ENCODE data around the gene CDH4.

Gene CDH4

DNA sequence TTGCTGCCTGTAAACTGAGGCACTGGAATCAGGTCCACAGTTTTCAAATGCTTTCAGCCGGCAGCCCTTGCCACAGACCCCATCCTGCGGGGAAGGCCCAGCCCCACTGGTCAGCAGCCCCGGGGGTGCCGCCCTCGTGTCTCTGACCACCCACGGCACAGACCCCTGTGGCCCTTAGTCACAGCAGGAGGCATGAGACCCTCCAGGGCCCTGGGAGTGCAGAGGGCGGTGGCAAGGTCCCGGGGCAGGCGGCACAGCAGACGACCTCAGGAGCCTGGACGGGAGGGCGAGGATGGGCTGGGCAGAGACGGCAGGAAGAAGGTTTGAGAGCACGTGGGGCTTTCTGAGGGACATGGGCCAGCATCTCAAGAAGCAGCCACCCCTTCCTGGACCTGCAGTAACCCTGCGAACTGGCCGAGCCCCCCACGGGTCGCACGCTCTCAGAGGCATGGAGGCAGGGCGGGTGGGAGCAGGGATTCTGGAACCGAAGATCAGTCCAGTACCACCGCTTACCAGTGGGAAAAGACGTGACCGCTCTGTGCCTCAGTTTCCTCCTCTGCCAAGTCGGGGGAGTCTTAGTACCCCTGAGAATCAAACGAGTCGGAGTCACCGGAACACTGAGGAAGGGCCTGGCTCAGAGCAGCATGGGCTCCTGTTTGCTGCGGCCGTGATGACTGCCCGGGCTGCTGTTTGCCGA is 672.9 kb downstream of the CDH4 start:
- H3K27ac ChIP-seq (ENCODE audit: extremely low read depth, low read depth, low read length) = no peak overlapping the region
- no peaks in the 10 kb centered on the region for H3K4me1 ChIP-seq (ENCODE audit: control insufficient read depth, insufficient read depth, low read length)
- H3K9me3 ChIP-seq (ENCODE audit: control insufficient read depth, insufficient read depth, low read depth, low read length) = no peaks in the 10 kb centered on the region
- TF ChIP-seq ZNF354C (tag by site-specific recombination; IDR thresholded peaks at IDR 0.05; ENCODE audit: borderline replicate concordance, low read depth) = no peak
- TF ChIP-seq ZNF791 (tag by site-specific recombination; IDR thresholded peaks at IDR 0.05) = no peak
- TF ChIP-seq, protein P1, sequence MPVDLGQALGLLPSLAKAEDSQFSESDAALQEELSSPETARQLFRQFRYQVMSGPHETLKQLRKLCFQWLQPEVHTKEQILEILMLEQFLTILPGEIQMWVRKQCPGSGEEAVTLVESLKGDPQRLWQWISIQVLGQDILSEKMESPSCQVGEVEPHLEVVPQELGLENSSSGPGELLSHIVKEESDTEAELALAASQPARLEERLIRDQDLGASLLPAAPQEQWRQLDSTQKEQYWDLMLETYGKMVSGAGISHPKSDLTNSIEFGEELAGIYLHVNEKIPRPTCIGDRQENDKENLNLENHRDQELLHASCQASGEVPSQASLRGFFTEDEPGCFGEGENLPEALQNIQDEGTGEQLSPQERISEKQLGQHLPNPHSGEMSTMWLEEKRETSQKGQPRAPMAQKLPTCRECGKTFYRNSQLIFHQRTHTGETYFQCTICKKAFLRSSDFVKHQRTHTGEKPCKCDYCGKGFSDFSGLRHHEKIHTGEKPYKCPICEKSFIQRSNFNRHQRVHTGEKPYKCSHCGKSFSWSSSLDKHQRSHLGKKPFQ (tag by site-specific recombination; IDR thresholded peaks at IDR 0.05) = no peak
- POLR2A ChIA-PET = no interaction called here
- H3K4me3 ChIP-seq (ENCODE audit: low read depth, low read length) = no peak overlapping the region
- H3K36me3 ChIP-seq (ENCODE audit: control insufficient read depth in 2 of 2, insufficient read depth in 1 of 2, low read length in 2 of 2) = no peaks in the 10 kb centered on the region
- CTCF ChIA-PET = no interaction called here

DNA sequence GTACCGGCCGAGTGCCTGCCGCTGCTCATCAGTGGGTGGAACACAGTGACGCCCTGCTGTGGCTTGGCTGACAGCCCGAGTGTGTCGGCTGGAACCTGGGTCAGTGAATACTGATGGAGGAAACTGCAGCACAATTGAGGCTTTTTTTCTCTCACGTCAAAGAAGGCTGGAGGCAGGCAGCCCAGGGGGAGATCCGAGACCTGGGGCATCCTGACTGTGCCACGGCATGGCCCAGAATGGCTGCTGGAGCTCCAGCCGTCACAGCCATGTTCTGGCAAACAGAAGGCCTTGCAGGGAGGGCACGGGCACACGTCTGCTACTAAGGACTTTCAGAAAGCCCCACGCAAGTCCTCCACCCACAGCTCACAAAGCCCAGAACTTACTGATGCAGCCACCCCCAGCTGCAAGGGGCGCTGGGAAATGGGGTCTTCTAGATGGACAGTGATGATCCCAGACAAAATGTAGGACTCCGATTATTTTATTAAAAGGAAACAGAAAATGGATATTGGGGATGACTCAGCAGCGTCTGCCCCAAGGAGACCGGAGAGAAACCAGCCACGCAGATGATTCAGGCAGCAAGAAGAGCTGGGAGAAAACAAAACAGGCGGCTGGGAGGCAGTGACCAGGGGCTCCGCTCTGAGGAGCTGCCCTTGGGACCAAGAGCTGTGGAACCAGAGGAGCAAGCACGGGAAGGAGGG is 673.6 kb downstream of the CDH4 start:
- Histone ChIP-seq H3K27ac (ENCODE audit: extremely low read depth, low read depth, low read length) (no peak overlapping the region), H3K4me3 (ENCODE audit: low read depth, low read length) (no peak overlapping the region), H3K4me1 (ENCODE audit: control insufficient read depth, insufficient read depth, low read length) (no peaks in the 10 kb centered on the region), H3K36me3 (ENCODE audit: control insufficient read depth in 2 of 2, insufficient read depth in 1 of 2, low read length in 2 of 2) (no peaks in the 10 kb centered on the region), H3K9me3 (ENCODE audit: control insufficient read depth, insufficient read depth, low read depth, low read length) (no peaks in the 10 kb centered on the region)
- ChIA-PET POLR2A (no interaction called here), CTCF (interaction anchor here (0.5 to 0.6 kb wide), 2 partner anchors 663 to 973 kb away, joined by 3 read pairs; no protein-coding TSS in a partner anchor)
- no peak for TF ChIP-seq ZNF791 (tag by site-specific recombination; IDR thresholded peaks at IDR 0.05)
- TF ChIP-seq ZNF426 (tag by site-specific recombination; IDR thresholded peaks at IDR 0.05) = no peak
- TF ChIP-seq ZNF544 (tag by site-specific recombination; IDR thresholded peaks at IDR 0.05) = no peak
- TF ChIP-seq, protein P2, sequence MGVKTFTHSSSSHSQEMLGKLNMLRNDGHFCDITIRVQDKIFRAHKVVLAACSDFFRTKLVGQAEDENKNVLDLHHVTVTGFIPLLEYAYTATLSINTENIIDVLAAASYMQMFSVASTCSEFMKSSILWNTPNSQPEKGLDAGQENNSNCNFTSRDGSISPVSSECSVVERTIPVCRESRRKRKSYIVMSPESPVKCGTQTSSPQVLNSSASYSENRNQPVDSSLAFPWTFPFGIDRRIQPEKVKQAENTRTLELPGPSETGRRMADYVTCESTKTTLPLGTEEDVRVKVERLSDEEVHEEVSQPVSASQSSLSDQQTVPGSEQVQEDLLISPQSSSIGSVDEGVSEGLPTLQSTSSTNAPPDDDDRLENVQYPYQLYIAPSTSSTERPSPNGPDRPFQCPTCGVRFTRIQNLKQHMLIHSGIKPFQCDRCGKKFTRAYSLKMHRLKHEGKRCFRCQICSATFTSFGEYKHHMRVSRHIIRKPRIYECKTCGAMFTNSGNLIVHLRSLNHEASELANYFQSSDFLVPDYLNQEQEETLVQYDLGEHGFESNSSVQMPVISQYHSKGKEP (tag by site-specific recombination; IDR thresholded peaks at IDR 0.05) = no peak
- no peak for TF ChIP-seq ZNF560 (tag by site-specific recombination; IDR thresholded peaks at IDR 0.05; ENCODE audit: borderline replicate concordance)
- TF ChIP-seq, protein P3, sequence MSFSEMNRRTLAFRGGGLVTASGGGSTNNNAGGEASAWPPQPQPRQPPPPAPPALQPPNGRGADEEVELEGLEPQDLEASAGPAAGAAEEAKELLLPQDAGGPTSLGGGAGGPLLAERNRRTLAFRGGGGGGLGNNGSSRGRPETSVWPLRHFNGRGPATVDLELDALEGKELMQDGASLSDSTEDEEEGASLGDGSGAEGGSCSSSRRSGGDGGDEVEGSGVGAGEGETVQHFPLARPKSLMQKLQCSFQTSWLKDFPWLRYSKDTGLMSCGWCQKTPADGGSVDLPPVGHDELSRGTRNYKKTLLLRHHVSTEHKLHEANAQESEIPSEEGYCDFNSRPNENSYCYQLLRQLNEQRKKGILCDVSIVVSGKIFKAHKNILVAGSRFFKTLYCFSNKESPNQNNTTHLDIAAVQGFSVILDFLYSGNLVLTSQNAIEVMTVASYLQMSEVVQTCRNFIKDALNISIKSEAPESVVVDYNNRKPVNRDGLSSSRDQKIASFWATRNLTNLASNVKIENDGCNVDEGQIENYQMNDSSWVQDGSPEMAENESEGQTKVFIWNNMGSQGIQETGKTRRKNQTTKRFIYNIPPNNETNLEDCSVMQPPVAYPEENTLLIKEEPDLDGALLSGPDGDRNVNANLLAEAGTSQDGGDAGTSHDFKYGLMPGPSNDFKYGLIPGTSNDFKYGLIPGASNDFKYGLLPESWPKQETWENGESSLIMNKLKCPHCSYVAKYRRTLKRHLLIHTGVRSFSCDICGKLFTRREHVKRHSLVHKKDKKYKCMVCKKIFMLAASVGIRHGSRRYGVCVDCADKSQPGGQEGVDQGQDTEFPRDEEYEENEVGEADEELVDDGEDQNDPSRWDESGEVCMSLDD (tag by site-specific recombination; IDR thresholded peaks at IDR 0.05) = no peak
- no peak for TF ChIP-seq ZNF629 (tag by site-specific recombination; IDR thresholded peaks at IDR 0.05)
- TF ChIP-seq OSR2 (tag by site-specific recombination; IDR thresholded peaks at IDR 0.05) = peak; percentile 27; the same call in 1 of the 2 replicates
- TF ChIP-seq ZNF571 (tag by site-specific recombination; IDR thresholded peaks at IDR 0.05) = no peak
- no peak for TF ChIP-seq ZNF23 (tag by site-specific recombination; IDR thresholded peaks at IDR 0.05; ENCODE audit: borderline replicate concordance)
- TF ChIP-seq ZNF621 (tag by site-specific recombination; IDR thresholded peaks at IDR 0.05) = no peak
- TF ChIP-seq KLF16 (tag by site-specific recombination; IDR thresholded peaks at IDR 0.05) = no peak
- no peak for TF ChIP-seq ZNF626 (tag by site-specific recombination; IDR thresholded peaks at IDR 0.05)
- peak; percentile 84 for TF ChIP-seq ZNF10 (tag by site-specific recombination; IDR thresholded peaks at IDR 0.05)
- TF ChIP-seq ZNF473 (tag by site-specific recombination; IDR thresholded peaks at IDR 0.05) = no peak
- TF ChIP-seq ZNF121 (tag by site-specific recombination; IDR thresholded peaks at IDR 0.05) = no peak
- no peak for TF ChIP-seq SP3 (tag by site-specific recombination; IDR thresholded peaks at IDR 0.05)
- TF ChIP-seq, protein P4, sequence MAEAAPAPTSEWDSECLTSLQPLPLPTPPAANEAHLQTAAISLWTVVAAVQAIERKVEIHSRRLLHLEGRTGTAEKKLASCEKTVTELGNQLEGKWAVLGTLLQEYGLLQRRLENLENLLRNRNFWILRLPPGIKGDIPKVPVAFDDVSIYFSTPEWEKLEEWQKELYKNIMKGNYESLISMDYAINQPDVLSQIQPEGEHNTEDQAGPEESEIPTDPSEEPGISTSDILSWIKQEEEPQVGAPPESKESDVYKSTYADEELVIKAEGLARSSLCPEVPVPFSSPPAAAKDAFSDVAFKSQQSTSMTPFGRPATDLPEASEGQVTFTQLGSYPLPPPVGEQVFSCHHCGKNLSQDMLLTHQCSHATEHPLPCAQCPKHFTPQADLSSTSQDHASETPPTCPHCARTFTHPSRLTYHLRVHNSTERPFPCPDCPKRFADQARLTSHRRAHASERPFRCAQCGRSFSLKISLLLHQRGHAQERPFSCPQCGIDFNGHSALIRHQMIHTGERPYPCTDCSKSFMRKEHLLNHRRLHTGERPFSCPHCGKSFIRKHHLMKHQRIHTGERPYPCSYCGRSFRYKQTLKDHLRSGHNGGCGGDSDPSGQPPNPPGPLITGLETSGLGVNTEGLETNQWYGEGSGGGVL (tag by site-specific recombination; IDR thresholded peaks at IDR 0.05) = no peak
- no peak for TF ChIP-seq MEIS1 (CRISPR knock-in tag; IDR thresholded peaks at IDR 0.05; ENCODE audit: borderline replicate concordance)
- no peak for TF ChIP-seq WT1 (tag by site-specific recombination; IDR thresholded peaks at IDR 0.05)
- TF ChIP-seq ZNF623 (tag by site-specific recombination; IDR thresholded peaks at IDR 0.05) = no peak
- no peak for TF ChIP-seq SCRT2 (tag by site-specific recombination; IDR thresholded peaks at IDR 0.05)
- TF ChIP-seq KLF9 (tag by site-specific recombination; IDR thresholded peaks at IDR 0.05; ENCODE audit: low read depth) = no peak
- no peak for TF ChIP-seq ZBTB48 (tag by site-specific recombination; IDR thresholded peaks at IDR 0.05)
